GM19468 (cell line): Measurements from ENCODE around the gene SERBP1.

ENCODE experiments used
- ATAC-seq: cut with Tn5 transposase; IDR thresholded peaks from one replicate; pipeline ENCODE4 v1.9.1; 2021; ENCODE audit warnings: mild to moderate bottlenecking, moderate library complexity, moderate number of reproducible peaks; ENCODE audit not compliant: unreplicated experiment; ENCODE audit errors: extremely low read depth

The SERBP1 gene

GRCh38 chr1:67372898-67373297 lies 57.3 kb downstream of the SERBP1 start:
- ATAC-seq = no peak

DNA sequence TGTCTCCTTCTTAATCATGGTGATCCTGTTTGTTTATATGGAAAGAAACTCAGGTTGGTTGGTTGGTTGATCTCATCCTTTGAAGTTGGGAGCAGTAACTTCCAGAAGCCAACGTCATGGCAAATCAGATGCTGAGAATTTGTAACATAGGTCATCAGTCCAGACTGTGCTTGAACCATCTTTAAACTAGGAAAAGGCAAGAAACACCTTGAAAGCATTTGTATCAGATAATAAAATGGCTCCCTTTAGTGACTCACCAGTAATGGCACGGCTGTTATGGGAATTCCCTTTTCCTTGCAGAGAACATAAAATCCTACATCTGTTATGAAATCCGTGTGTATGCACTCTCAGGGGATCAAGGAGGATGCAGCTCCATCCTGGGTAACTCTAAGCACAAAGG lies 58.1 kb downstream of the SERBP1 start:
- no peak for ATAC-seq

GRCh38 chr1:67371681-67372080 lies 58.5 kb downstream of the SERBP1 start:
- no peak for ATAC-seq

DNA sequence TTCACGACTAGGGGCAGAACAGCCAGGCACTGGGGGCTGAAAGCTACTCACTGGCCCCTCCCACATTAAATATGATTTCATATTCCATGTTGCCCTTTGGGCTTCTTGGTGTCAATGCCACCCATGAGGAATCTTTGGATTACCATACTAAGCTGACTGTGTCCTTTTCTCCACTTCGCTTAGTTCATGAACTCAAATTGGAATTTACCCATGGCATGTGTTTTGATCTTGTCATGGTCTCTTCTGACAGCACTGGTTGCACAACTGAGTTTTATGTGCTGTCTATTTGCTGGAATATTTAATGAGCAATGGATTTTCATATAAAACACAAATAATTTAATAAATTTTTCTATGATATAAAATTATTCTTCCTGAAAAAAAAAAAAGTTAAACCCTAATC lies 59.2 kb downstream of the SERBP1 start:
- ATAC-seq = no peak

- ATAC-seq = no peak
These were observed 62.1 kb downstream of the SERBP1 start for GRCh38 chr1:67368046-67368514.

GRCh38 chr1:67367370-67368045 lies 62.7 kb downstream of the SERBP1 start:
- ATAC-seq = no peak

GRCh38 chr1:67361641-67362040 lies 68.6 kb downstream of the SERBP1 start:
- no peak for ATAC-seq

- no peak for ATAC-seq
These were observed 70.6 kb downstream of the SERBP1 start for GRCh38 chr1:67359592-67359991.
